ENCODE results near the gene GGTA1. TPM values are rescaled to one million over a fixed set of nuclear protein-coding genes. Genes with fewer than 3 reads are reported as not detected.

The GGTA1 gene
- total and polyA plus RNA-seq, 2 experiments from 2014 or later, result 0.16 TPM; not detected in 1

- Histone ChIP-seq H3K36me3 (ENCODE audit: insufficient read depth) (no peaks in the 10 kb centered on the region), H3K4me1 (ENCODE audit: insufficient read depth) (peaks cover 8% of the 10 kb centered on the region), H3K27me3 (ENCODE audit: insufficient read depth) (no peaks in the 10 kb centered on the region), H4K20me1 (replicated peaks; ENCODE audit: insufficient read depth) (no peaks in the 10 kb centered on the region), H3K79me2 (replicated peaks; ENCODE audit: insufficient read depth) (no peaks in the 10 kb centered on the region), H3K4me3 (no peak overlapping the region), H3K4me2 (no peak overlapping the region), H3K9me2 (ENCODE audit: insufficient read depth) (no peaks in the 10 kb centered on the region), H3K27ac (ENCODE audit: low read depth) (no peak overlapping the region), H3F3A (replicated peaks; ENCODE audit: low read depth) (no peaks in the 10 kb centered on the region), H2AFZ (0 out of 2 replicates have a peak overlapping the region, but pooled peaks have one; percentile 28)
- DNase-seq (ENCODE audit: low spot score) (no peak), ATAC-seq (no peak)
- H3K9me3 Mint-ChIP-seq, result no peaks in the 10 kb centered on the region
- TF ChIP-seq EZH2phosphoT487 (IDR thresholded peaks at IDR 0.05; ENCODE audit: unreplicated experiment) (no peak), JUNB (IDR thresholded peaks at IDR 0.05; ENCODE audit: unreplicated experiment) (no peak), ZNF331 (CRISPR knock-in tag; IDR thresholded peaks at IDR 0.05; ENCODE audit: low read depth) (no peak), CTCF (conservative IDR thresholded peaks at IDR 0.05; ENCODE audit: low read depth in 2 of 2) (no peak), STAT1 (IDR thresholded peaks at IDR 0.05; ENCODE audit: unreplicated experiment) (no peak), ETS1 (IDR thresholded peaks at IDR 0.05) (no peak), NANOG (IDR thresholded peaks at IDR 0.05; ENCODE audit: borderline replicate concordance) (no peak), CREB1 (CRISPR knock-in tag; IDR thresholded peaks at IDR 0.05; ENCODE audit: low read depth) (no peak)
- TF ChIP-seq, protein P1, sequence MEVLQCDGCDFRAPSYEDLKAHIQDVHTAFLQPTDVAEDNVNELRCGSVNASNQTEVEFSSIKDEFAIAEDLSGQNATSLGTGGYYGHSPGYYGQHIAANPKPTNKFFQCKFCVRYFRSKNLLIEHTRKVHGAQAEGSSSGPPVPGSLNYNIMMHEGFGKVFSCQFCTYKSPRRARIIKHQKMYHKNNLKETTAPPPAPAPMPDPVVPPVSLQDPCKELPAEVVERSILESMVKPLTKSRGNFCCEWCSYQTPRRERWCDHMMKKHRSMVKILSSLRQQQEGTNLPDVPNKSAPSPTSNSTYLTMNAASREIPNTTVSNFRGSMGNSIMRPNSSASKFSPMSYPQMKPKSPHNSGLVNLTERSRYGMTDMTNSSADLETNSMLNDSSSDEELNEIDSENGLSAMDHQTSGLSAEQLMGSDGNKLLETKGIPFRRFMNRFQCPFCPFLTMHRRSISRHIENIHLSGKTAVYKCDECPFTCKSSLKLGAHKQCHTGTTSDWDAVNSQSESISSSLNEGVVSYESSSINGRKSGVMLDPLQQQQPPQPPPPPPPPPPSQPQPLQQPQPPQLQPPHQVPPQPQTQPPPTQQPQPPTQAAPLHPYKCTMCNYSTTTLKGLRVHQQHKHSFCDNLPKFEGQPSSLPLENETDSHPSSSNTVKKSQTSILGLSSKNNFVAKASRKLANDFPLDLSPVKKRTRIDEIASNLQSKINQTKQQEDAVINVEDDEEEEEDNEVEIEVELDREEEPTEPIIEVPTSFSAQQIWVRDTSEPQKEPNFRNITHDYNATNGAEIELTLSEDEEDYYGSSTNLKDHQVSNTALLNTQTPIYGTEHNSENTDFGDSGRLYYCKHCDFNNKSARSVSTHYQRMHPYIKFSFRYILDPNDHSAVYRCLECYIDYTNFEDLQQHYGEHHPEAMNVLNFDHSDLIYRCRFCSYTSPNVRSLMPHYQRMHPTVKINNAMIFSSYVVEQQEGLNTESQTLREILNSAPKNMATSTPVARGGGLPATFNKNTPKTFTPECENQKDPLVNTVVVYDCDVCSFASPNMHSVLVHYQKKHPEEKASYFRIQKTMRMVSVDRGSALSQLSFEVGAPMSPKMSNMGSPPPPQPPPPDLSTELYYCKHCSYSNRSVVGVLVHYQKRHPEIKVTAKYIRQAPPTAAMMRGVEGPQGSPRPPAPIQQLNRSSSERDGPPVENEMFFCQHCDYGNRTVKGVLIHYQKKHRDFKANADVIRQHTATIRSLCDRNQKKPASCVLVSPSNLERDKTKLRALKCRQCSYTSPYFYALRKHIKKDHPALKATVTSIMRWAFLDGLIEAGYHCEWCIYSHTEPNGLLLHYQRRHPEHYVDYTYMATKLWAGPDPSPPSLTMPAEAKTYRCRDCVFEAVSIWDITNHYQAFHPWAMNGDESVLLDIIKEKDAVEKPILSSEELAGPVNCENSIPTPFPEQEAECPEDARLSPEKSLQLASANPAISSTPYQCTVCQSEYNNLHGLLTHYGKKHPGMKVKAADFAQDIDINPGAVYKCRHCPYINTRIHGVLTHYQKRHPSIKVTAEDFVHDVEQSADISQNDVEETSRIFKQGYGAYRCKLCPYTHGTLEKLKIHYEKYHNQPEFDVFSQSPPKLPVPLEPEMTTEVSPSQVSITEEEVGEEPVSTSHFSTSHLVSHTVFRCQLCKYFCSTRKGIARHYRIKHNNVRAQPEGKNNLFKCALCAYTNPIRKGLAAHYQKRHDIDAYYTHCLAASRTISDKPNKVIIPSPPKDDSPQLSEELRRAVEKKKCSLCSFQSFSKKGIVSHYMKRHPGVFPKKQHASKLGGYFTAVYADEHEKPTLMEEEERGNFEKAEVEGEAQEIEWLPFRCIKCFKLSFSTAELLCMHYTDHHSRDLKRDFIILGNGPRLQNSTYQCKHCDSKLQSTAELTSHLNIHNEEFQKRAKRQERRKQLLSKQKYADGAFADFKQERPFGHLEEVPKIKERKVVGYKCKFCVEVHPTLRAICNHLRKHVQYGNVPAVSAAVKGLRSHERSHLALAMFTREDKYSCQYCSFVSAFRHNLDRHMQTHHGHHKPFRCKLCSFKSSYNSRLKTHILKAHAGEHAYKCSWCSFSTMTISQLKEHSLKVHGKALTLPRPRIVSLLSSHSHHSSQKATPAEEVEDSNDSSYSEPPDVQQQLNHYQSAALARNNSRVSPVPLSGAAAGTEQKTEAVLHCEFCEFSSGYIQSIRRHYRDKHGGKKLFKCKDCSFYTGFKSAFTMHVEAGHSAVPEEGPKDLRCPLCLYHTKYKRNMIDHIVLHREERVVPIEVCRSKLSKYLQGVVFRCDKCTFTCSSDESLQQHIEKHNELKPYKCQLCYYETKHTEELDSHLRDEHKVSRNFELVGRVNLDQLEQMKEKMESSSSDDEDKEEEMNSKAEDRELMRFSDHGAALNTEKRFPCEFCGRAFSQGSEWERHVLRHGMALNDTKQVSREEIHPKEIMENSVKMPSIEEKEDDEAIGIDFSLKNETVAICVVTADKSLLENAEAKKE (CRISPR knock-in tag; IDR thresholded peaks at IDR 0.05), result no peak
- peaks cover 22% of the 10 kb centered on the region for H3K4me1 Mint-ChIP-seq
- no peaks in the 10 kb centered on the region for H3K36me3 Mint-ChIP-seq (ENCODE audit: low read depth)
- H3K4me3 Mint-ChIP-seq, result no peak overlapping the region
- H3K27me3 Mint-ChIP-seq (ENCODE audit: insufficient read depth, low read depth, poor library complexity), result peaks cover 3% of the 10 kb centered on the region
- H3K27ac Mint-ChIP-seq, result no peak overlapping the region
Measured at GRCh38 chr9:121464968-121465367, 34.7 kb downstream of the GGTA1 start.

All from GM23338 (cell line).